HG03039 (cell line): ENCODE data around the gene RELB.

Source experiments
- ATAC-seq: cut with Tn5 transposase; IDR thresholded peaks from one replicate; pipeline ENCODE4 v1.9.1; 2021; ENCODE audit warnings: mild to moderate bottlenecking, moderate library complexity; ENCODE audit not compliant: unreplicated experiment

RELB gene

DNA sequence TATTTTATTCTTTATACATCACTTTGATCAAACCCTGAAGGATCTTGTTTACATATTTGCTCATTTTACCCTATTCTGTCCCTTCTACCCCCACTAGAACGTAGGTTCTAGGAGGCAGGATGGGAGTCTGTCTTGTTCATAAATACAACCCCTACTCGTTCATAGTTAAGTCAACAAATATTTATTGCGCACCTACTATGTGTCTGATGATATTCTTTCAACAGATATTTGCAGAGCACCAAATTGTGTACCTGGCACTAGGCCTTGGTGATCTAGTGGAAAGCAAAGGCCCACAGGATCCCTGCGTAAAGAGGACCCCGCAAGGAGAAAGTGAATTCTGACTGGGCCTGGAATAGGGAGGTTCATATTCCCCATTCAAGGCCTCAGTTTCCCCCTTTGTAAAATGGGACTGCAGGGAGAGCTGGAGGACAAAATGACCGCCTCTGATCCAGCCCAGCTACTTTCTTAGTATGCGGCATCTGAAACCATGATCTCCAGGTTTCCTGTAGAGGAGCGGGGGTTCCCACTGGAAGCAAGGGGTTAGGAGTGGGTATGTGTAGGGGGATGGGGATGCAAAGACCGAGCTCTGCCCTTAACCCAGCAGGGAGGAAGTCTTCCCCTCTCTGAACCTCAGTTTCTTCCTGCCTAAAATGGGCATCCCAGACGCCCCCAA, 77.3 kb downstream of the RELB start:
- no peak for ATAC-seq

- no peak for ATAC-seq
These were observed 78.0 kb downstream of the RELB start, which contains the start of gene GEMIN7 for GRCh38 chr19:45079063-45079910. TSS of gene GEMIN7 (plus strand) at chr19:45079260. CDS start at chr19:45090115, 10,855 bp downstream.

DNA sequence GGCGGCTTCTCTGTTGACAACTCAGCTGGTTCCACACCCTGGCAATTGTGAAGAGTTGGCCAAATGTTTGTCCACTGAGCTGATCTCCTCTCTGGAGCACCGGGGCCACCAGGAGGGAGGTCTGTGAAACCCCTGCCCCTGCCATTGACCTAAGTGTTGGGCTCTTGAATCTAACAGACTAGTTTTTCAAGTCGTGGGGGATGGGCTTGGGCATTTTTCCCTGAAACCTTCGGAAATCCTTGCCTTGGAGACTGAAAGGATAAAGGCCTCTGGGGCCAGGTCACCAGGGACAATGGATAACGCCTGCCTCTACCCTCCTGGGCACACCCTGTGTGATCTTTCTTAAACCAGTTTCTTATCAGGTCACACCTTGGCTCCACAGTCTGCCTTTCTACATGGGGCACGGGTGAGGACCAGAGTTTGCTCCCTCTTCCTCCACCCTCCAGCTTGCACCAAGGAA, 78.7 kb downstream of the RELB start:
- no peak for ATAC-seq

DNA sequence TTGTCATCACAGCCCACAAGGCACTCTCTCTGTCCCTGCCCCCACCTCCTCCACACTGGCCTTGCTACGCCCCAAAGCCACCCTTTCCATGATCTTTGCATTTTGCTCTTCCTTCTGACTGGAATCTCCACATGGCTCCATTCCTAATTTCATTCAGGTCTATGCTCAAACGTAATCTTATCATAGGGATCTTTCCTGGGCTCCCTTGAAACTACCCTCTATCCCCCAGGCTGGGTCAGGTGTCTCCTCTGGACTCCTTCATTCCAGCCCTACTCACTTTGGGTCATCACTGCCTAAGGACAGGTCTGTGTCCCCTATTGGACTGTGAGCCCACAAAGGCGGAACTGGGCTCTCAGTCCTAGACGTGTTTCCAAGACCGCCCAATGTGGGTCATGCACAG, 80.9 kb downstream of the RELB start:
- ATAC-seq = no peak

DNA sequence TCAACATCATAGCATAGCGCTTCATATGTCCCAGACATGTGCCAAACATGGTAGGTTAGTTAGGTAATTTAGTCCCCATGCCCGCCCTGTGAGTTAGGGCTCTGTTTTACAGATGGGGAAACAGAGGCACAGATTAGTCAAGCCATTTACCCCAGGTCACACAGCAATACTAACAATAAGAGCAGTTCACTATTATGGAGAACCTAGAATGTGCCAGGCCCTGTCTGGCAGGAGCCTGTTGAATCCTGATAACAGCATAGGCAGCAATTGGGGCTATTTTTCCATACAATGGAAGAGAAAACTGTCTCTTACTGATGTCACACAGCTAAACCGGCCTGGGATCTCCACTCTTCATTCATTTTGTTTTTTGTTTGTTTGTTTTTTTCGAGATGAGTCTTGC, 85.2 kb downstream of the RELB start:
- ATAC-seq = no peak

- ATAC-seq = no peak
These were observed 86.3 kb downstream of the RELB start for GRCh38 chr19:45087531-45087930.
